Stimulated activated memory B cell treated with anti-CD40 and anti-IgM and Interleukin-4, amounts not matched to agents 10 μg/mL and 1 μg/mL and 100 μg/mL, for 72 hours (primary cell): ENCODE results near the gene CCDC120.

ENCODE experiments used
- ATAC-seq: fragments of 150-1000 bp; cut with Tn5 transposase; 2 replicates; pipeline ENCODE4 v1.10.0; 2021
- H3K27ac Mint-ChIP-seq: one replicate; pipeline ENCODE4 v1.8.0; 2022; ENCODE audit warnings: mild to moderate bottlenecking, mixed read lengths
- H3K27me3 Mint-ChIP-seq: one replicate; pipeline ENCODE4 v1.8.0; 2022; ENCODE audit warnings: mixed read lengths
- H3K36me3 Mint-ChIP-seq: one replicate; pipeline ENCODE4 v1.8.0; 2022; ENCODE audit warnings: mixed read lengths
- H3K4me1 Mint-ChIP-seq: one replicate; pipeline ENCODE4 v1.8.0; 2022; ENCODE audit warnings: mixed read lengths
- H3K4me3 Mint-ChIP-seq: one replicate; pipeline ENCODE4 v1.8.0; 2022; ENCODE audit warnings: mild to moderate bottlenecking, moderate library complexity, mixed read lengths
- H3K9me3 Mint-ChIP-seq: one replicate; pipeline ENCODE4 v1.8.0; 2022; ENCODE audit warnings: mixed read lengths

CCDC120 gene

DNA sequence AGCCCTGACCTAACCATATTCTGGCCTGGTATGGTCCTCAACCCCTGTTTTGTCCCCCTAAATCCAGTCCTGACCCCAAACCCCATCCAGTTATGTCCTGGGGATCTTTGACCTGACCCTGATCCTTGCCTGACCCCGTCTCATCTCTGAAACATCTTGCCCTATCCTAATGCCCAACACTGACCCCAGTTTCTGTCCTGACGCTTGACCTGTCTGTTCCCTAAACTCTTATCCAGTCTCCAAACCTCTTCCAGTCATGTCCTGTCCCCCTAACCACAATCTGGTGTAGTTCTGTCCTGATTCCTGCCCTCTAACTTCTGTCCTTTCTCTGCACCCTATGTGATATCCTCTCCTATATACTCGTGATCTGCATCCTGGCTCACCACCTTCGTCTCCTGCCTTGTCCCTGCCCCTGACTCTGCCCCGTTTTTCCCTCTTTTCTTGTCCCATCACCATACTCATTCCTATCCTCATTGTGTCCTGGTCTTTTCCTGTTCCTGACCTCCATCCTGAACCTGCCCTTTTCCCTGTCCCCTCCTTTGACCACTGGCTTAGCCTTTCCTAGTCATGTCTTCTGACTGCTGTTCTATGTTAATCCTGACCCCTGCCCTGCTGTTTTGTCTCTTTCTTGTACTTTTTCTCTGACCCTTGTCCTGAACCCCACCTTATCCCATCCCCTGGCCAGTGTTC is 4.6 kb upstream of the CCDC120 start:
- H3K27me3 Mint-ChIP-seq = no peaks in the 10 kb centered on the region
- no peaks in the 10 kb centered on the region for H3K9me3 Mint-ChIP-seq
- H3K4me1 Mint-ChIP-seq = peaks cover 27% of the 10 kb centered on the region
- no peak for ATAC-seq
- no peaks in the 10 kb centered on the region for H3K36me3 Mint-ChIP-seq
- H3K27ac Mint-ChIP-seq = peak overlapping the region; percentile 89
- H3K4me3 Mint-ChIP-seq = peak overlapping the region; percentile 86

DNA sequence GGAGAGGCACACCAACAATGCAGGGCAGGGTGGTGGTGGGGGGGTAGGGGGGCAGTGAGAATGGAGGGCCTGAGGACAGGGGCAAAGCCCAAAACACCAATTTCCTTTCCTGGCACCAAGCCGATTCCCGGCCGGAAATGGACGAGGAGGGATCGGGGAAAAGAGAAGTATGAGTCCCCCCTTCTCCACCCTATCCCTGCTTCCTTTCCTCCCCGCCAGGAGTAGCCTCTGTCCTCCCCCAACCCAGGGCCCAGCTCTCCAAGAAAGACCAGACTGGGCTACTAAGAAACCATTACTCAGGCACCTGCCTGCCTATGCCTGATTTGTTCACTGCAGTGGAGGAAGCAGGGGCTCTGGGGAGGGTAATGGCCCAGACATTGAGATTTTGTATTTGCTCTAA is 402 bp downstream of the CCDC120 start:
- no peak overlapping the region for H3K27ac Mint-ChIP-seq
- no peaks in the 10 kb centered on the region for H3K9me3 Mint-ChIP-seq
- no peak overlapping the region for H3K4me3 Mint-ChIP-seq
- peaks cover 10% of the 10 kb centered on the region for H3K36me3 Mint-ChIP-seq
- no peaks in the 10 kb centered on the region for H3K27me3 Mint-ChIP-seq
- H3K4me1 Mint-ChIP-seq = peaks cover 11% of the 10 kb centered on the region
- no peak for ATAC-seq

DNA sequence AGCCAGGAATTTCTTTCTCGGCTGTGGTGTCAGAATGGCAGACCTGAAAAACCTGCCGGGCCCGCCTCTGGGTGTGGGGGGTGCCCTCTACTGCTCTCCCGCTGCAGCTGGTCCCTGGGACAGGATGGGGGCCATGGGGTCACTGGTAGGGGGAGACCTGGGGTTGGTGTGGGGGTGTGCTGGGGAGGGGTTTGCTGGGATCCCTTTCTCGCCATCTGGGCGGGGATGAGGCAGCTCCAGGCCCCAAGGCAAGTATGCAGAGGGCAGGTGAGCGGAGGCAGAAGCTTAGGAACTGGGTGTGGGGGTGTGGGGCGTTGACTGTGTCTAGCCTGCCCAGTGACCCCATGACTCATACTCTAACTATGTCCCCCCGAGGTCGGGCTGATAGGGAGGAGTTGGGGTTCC is 884 bp downstream of the CCDC120 start:
- H3K4me3 Mint-ChIP-seq = no peak overlapping the region
- H3K4me1 Mint-ChIP-seq = peaks cover 6% of the 10 kb centered on the region
- no peaks in the 10 kb centered on the region for H3K27me3 Mint-ChIP-seq
- no peak for ATAC-seq
- no peak overlapping the region for H3K27ac Mint-ChIP-seq
- peaks cover 10% of the 10 kb centered on the region for H3K36me3 Mint-ChIP-seq
- no peaks in the 10 kb centered on the region for H3K9me3 Mint-ChIP-seq

DNA sequence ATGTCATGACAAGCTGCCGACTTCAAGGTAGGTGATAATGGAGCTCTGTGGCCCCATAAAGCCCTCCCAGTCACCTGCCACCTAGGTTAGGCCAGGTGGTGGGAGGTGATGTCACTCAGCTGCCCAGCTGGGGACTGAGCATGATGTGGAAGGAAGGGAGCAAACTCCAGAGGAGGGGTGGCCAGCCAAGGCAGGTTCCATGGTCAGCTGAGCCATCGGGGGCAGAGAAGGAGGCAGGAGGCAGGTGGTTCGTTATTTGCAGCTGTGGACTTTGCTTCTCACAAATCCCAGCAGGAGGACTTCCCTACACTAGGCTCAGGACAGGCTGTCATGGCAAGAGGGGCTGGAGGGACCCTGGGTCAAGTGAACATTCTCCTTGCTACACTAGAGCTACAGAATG is 2.1 kb downstream of the CCDC120 start:
- Mint-ChIP-seq H3K9me3 (no peaks in the 10 kb centered on the region), H3K36me3 (peaks cover 10% of the 10 kb centered on the region), H3K27me3 (no peaks in the 10 kb centered on the region)

DNA sequence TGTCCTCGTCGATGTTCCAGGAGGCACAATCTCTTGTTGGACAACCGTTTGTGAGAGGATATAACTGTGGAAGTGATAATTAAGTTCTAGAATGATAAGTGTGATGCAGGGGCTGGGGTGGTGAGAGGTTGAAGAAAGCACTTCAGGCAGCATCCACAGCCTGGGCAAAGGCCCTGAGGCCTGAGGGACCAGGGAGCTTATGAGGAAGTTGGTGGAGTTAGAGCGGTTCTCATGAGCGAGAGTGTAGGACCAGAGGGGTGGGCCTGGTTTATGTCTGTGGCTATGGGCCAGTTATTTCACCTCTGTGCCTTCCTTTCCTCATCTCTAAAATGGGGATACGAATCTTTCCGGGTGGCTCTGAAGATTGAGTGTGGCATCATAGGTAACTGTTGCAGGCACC is 2.7 kb downstream of the CCDC120 start:
- no peak overlapping the region for H3K4me3 Mint-ChIP-seq
- no peaks in the 10 kb centered on the region for H3K4me1 Mint-ChIP-seq
- no peaks in the 10 kb centered on the region for H3K27me3 Mint-ChIP-seq
- no peaks in the 10 kb centered on the region for H3K9me3 Mint-ChIP-seq
- H3K36me3 Mint-ChIP-seq = peaks cover 10% of the 10 kb centered on the region
- ATAC-seq = no peak
- H3K27ac Mint-ChIP-seq = no peak overlapping the region

More for the DNA sequence above, 2.1 kb downstream of the CCDC120 start:
- Mint-ChIP-seq H3K4me3 (no peak overlapping the region), H3K27ac (no peak overlapping the region), H3K4me1 (no peaks in the 10 kb centered on the region)
- ATAC-seq = no peak

DNA sequence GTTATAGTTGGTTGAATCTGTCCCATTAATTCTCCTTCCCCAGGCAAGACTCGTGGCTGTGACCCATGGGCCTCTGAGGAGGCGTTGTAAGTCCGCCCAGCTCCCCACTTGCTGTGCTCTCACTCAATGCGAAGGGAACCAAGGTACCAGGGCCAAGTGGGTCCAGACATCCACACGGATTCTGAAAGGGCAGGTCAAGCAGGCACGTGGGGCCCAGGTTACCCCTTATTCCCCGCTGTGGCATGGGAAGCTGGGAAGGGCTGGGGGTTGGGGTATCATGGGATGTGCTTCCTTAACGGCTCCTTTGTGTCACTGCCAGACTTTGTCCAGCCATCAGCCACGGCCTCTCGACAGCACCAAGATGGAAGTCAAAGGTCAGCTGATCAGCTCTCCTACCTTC is 3.1 kb downstream of the CCDC120 start:
- H3K36me3 Mint-ChIP-seq = peaks cover 10% of the 10 kb centered on the region
- no peaks in the 10 kb centered on the region for H3K4me1 Mint-ChIP-seq
- H3K27me3 Mint-ChIP-seq = no peaks in the 10 kb centered on the region
- ATAC-seq = no peak
- no peaks in the 10 kb centered on the region for H3K9me3 Mint-ChIP-seq
- no peak overlapping the region for H3K27ac Mint-ChIP-seq
- H3K4me3 Mint-ChIP-seq = no peak overlapping the region

DNA sequence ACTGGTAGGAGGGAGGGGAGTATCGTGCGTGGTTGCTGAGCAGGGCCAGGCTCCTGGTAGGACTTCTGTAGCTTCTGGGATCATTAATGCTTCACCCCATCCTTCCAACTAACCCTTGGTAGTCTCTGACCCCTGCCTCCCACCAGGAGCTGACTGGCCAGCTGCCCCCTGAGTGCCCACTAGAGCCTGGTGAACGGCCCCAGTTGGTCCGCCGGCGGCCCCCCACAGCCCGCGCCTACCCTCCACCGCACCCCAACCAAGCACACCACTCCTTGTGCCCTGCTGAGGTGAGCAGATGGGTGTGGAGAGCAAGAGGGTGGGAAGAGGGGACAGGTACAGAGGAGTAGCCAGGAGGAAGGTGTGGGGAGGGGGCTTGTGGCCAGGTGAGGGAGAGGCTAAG is 4.9 kb downstream of the CCDC120 start:
- no peaks in the 10 kb centered on the region for H3K4me1 Mint-ChIP-seq
- H3K4me3 Mint-ChIP-seq = no peak overlapping the region
- no peaks in the 10 kb centered on the region for H3K27me3 Mint-ChIP-seq
- H3K36me3 Mint-ChIP-seq = peaks cover 10% of the 10 kb centered on the region
- no peaks in the 10 kb centered on the region for H3K9me3 Mint-ChIP-seq
- no peak overlapping the region for H3K27ac Mint-ChIP-seq
- ATAC-seq = no peak

DNA sequence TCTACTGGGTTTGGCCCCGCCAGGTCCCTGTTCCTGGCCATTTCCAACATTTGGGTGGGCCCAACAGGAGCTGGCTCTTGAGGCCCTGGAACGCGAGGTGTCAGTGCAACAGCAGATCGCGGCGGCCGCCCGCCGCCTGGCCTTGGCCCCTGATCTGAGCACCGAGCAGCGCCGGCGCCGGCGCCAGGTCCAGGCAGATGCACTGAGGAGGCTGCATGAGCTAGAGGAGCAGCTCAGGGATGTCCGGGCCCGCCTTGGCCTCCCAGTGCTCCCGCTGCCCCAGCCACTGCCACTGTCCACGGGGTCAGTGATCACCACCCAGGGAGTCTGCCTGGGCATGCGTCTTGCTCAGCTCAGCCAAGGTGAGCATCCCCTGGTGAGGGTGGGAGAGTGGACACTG is 5.5 kb downstream of the CCDC120 start:
- Mint-ChIP-seq H3K4me1 (no peaks in the 10 kb centered on the region), H3K36me3 (peaks cover 10% of the 10 kb centered on the region), H3K27me3 (no peaks in the 10 kb centered on the region), H3K27ac (no peak overlapping the region), H3K4me3 (no peak overlapping the region), H3K9me3 (no peaks in the 10 kb centered on the region)
- no peak for ATAC-seq

DNA sequence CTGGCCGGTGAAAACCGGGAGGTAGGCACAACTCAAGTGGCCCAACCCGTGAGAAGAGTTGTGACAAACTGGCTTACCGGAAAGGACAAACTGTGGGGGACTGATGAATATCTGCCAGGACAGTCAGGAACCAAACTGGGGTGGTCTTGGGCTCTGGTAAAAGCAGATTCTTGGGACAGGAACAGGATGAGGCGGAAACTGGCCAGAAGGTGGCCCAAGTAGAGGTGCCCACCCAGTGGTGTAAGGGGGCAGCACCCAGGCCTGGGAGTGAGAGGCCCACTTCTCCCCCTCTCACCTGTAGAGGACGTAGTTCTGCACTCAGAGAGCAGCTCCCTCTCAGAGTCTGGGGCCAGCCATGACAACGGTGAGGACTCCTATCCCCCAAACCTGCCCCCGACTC is 5.9 kb downstream of the CCDC120 start:
- Mint-ChIP-seq H3K27me3 (no peaks in the 10 kb centered on the region), H3K4me3 (no peak overlapping the region), H3K4me1 (no peaks in the 10 kb centered on the region), H3K27ac (no peak overlapping the region), H3K36me3 (peaks cover 10% of the 10 kb centered on the region), H3K9me3 (no peaks in the 10 kb centered on the region)
- ATAC-seq = no peak

DNA sequence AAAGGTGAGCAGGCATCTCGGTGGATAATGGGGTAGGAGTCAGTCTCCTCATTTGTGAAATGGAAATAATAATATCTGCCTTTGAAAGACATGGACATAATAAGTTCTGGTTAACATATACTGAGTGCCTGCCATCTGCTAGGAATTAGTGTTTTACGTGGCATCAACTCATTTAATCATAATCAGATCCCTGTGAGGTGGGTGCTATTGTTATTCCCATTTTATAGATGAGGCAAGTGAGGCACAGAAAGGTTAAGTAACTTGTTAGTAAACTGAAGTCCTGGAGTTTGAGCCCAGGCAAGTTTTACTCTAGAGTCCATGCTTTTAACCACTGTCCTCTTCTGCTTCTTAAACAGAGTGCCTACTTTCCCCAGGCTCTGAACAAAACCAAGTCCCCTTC is 7.5 kb downstream of the CCDC120 start:
- Mint-ChIP-seq H3K9me3 (no peaks in the 10 kb centered on the region), H3K36me3 (peaks cover 11% of the 10 kb centered on the region), H3K4me1 (no peaks in the 10 kb centered on the region), H3K27me3 (no peaks in the 10 kb centered on the region), H3K27ac (no peak overlapping the region), H3K4me3 (no peak overlapping the region)
- no peak for ATAC-seq

DNA sequence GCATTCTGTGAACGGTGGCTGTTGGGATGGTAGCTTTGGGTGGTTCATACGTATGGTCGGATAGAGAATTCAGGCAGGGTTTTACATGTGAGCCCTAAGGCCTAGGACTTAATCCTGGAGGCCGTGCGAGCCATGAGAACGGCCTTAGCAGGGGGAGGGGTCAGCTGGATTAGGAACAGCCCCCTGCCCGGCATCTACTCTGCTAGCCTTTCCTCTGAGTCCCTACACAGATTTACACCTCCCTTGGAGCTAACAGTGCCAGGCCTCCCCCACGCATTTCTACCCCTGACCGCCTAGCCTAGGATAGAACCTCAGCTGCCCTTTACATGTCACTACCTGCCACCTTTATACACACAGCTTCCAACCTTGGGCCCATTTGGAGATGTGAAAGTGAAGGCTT is 7.9 kb downstream of the CCDC120 start:
- Mint-ChIP-seq H3K36me3 (peaks cover 9% of the 10 kb centered on the region), H3K4me1 (no peaks in the 10 kb centered on the region), H3K27ac (no peak overlapping the region), H3K9me3 (no peaks in the 10 kb centered on the region), H3K27me3 (no peaks in the 10 kb centered on the region), H3K4me3 (no peak overlapping the region)
- no peak for ATAC-seq

DNA sequence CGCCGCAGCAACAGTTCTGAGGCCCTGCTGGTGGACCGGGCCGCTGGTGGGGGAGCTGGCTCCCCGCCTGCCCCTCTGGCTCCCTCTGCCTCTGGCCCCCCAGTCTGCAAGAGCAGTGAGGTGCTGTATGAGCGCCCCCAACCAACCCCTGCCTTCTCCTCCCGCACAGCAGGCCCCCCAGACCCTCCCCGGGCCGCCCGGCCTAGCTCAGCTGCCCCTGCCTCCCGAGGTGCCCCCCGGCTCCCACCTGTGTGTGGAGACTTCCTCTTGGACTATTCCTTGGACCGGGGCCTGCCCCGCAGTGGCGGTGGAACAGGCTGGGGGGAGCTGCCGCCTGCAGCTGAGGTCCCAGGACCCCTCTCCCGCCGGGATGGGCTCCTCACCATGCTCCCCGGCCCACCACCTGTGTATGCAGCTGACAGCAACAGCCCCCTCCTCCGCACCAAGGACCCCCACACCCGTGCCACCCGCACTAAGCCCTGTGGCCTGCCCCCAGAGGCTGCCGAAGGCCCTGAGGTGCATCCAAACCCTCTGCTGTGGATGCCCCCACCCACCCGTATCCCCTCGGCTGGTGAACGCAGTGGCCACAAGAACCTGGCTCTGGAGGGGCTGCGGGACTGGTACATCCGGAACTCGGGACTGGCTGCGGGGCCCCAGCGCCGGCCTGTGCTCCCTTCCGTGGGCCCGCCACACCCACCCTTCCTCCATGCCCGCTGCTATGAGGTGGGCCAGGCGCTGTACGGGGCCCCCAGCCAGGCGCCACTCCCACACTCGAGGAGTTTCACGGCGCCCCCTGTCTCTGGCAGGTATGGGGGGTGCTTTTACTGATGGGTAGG is 8.7 kb downstream of the CCDC120 start:
- H3K27me3 Mint-ChIP-seq = no peaks in the 10 kb centered on the region
- H3K9me3 Mint-ChIP-seq = no peaks in the 10 kb centered on the region
- peak; percentile 36 for ATAC-seq
- peaks cover 7% of the 10 kb centered on the region for H3K36me3 Mint-ChIP-seq
- no peak overlapping the region for H3K27ac Mint-ChIP-seq
- no peaks in the 10 kb centered on the region for H3K4me1 Mint-ChIP-seq
- H3K4me3 Mint-ChIP-seq = no peak overlapping the region

DNA sequence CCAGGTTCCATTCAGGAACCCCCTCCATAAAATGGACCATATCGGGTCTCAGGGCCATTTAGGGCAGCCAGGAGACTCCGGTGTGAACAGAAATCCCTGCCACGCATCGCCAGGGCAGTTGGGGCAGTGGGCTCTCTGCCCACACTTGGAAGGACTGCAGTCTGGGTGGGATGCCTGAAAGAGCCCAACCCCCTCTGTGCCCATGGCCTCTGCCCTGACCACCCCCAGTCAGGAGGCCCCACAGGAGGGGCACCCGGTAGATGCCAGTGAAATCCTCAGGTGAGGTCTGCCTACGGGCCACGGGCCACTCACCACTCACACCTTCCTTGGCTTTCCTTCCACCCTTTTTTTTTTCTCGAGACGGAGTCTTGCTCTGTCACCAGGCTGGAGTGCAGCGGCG is 10.2 kb downstream of the CCDC120 start:
- Mint-ChIP-seq H3K27me3 (no peaks in the 10 kb centered on the region), H3K36me3 (peaks cover 18% of the 10 kb centered on the region), H3K4me3 (no peak overlapping the region), H3K9me3 (peaks cover 7% of the 10 kb centered on the region), H3K4me1 (peaks cover 15% of the 10 kb centered on the region), H3K27ac (no peak overlapping the region)
- ATAC-seq = no peak

DNA sequence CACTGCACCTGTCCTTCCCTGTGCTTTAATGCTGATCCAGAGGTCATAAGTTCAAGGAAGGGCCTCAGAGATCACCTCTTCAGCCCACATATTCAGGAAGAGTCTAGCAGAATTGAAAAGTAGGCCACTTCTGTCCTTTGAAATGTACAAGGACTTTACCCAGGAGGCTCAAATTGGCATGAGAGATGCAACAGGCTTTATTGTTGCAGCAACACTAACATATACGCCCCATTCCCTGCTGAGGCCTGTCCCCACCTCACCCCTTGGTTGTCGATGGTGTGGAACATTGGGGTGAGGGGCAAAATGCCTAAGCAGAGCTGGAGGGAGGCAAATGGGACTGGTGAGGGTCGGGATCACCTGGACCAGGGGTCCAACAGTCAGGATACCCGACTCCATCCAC is 12.2 kb downstream of the CCDC120 start:
- peaks cover 26% of the 10 kb centered on the region for H3K36me3 Mint-ChIP-seq
- no peak overlapping the region for H3K27ac Mint-ChIP-seq
- no peak for ATAC-seq
- peaks cover 7% of the 10 kb centered on the region for H3K9me3 Mint-ChIP-seq
- no peaks in the 10 kb centered on the region for H3K27me3 Mint-ChIP-seq
- H3K4me1 Mint-ChIP-seq = peaks cover 19% of the 10 kb centered on the region
- H3K4me3 Mint-ChIP-seq = no peak overlapping the region

DNA sequence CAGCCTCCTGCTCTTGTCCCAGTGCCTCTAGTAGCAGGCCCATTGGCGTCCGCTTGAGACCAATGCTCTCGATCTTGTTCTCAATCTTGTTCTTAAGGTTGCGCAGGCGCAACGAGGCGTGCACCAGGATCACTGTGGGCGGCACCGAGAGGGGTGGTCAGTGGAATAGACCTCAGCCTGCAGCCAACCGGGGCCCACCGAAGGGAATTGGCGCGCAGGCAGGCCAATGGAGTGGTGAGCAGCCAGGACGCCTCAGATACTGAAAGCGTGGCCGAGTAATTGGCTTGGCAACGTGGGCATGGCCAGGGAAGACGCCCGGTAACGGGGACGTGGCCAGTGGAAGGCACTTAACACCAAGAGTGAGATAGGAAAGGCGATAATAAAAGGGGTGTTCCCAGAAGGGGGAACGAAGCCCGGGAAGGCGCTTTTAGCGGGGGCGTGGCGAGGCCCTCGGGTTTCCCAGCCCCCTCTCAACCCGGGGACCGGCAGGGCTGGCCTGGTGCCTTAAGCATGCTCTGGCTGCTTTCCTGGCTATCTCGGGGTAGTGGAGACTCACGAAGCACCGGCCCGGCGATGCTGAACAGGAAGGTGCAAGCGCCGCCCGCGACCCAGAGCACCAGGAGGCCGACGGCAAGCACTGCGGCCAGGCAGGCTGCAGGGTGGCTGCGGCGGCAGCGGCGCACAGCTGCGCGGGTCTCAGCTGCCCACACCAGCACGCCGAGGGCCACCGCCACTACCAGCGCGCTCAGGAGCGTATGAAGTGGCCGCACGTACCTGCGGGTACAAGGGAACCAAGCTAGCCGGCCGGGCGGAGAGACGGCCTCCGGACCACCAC is 13.3 kb downstream of the CCDC120 start:
- H3K4me1 Mint-ChIP-seq = peaks cover 19% of the 10 kb centered on the region
- no peak overlapping the region for H3K27ac Mint-ChIP-seq
- no peak overlapping the region for H3K4me3 Mint-ChIP-seq

More for the DNA sequence above, 13.3 kb downstream of the CCDC120 start:
- no peak for ATAC-seq
- peaks cover 26% of the 10 kb centered on the region for H3K36me3 Mint-ChIP-seq
- no peaks in the 10 kb centered on the region for H3K27me3 Mint-ChIP-seq
- H3K9me3 Mint-ChIP-seq = peaks cover 7% of the 10 kb centered on the region
